NCI-H1105 treated with DMSO at 0.1 percent for 48 hours (cell line): ENCODE measurements around the gene MCF2.

ENCODE experiments used
- DNase-seq: peaks from one replicate; lab custom pipeline; 2025; lab: John Stamatoyannopoulos, UW

MCF2 gene

GRCh38 chrX:139600105-139600504, 107.9 kb downstream of the MCF2 start:
- no peak for DNase-seq

- no peak for DNase-seq
Observed at GRCh38 chrX:139596068-139596467, 111.9 kb downstream of the MCF2 start.

- no peak for DNase-seq
Observed at GRCh38 chrX:139585613-139586012, 122.4 kb downstream of the MCF2 start.

GRCh38 chrX:139581068-139581467, 126.9 kb downstream of the MCF2 start:
- DNase-seq = no peak

- DNase-seq = no peak
Observed at GRCh38 chrX:139566981-139567380, 141.0 kb downstream of the MCF2 start.

GRCh38 chrX:139563251-139563650, 144.7 kb downstream of the MCF2 start:
- no peak for DNase-seq

GRCh38 chrX:139560221-139560620, 147.7 kb downstream of the MCF2 start:
- no peak for DNase-seq

GRCh38 chrX:139559383-139560042, 148.5 kb downstream of the MCF2 start:
- DNase-seq = peak; percentile 1

GRCh38 chrX:139554991-139555675, 152.8 kb downstream of the MCF2 start:
- DNase-seq = no peak

GRCh38 chrX:139554376-139554775, 153.6 kb downstream of the MCF2 start:
- DNase-seq = no peak

- no peak for DNase-seq
Observed at GRCh38 chrX:139544591-139544990, 163.4 kb downstream of the MCF2 start.

GRCh38 chrX:139543920-139544319, 164.0 kb downstream of the MCF2 start:
- no peak for DNase-seq

GRCh38 chrX:139542652-139543051, 165.3 kb downstream of the MCF2 start:
- no peak for DNase-seq

- DNase-seq = peak; percentile 2
Observed at GRCh38 chrX:139538907-139539790, 168.8 kb downstream of the MCF2 start.

- no peak for DNase-seq
Observed at GRCh38 chrX:139533444-139533843, 174.5 kb downstream of the MCF2 start.

GRCh38 chrX:139532834-139533233, 175.1 kb downstream of the MCF2 start:
- DNase-seq = no peak
